NCI-H2171 treated with DMSO at 0.1 percent for 48 hours (cell line): Measurements from ENCODE around the gene SRPRB.

Source experiments
- DNase-seq: peaks from one replicate; lab custom pipeline; 2025; lab: John Stamatoyannopoulos, UW

The SRPRB gene

DNA sequence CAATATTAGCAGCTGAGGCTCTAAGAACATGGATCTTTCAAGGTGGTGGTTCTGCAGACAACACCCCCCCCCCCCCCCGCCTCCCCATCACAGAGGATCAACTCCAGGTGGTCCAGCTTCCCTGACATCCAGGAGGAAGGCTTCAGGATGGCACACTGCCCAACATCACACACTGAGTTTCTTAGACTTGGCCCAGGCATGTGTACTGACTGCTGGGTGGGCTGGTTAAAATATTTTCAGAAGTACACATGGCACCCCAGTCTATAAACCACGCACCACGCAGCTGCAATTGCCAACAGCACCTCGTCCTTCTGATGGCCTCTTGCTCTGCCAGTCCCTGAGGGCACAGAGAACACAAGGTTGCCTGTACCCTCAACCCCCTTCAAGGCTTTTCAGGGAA lies 22.1 kb downstream of the SRPRB start:
- no peak for DNase-seq

- DNase-seq = no peak
These were observed 23.1 kb downstream of the SRPRB start for GRCh38 chr3:133828576-133829309.

DNA sequence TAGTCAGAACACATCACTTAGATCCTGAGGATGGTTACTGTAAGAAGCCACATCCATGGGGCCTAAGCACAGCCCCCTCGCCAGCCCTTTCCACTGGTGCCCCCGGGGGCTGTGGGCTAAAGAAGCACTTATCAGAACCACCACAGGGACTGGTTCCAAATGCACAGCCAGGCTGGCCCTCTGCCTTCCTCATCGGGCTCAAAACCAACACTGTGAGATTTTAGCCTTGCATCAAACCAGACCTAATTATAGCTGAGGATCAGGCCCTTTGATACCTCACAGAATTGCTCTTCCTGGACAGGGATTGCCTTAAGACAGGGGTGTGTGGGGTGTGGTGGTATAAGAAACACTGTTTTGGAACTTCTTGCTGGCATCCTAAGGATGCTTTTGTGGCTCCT lies 23.7 kb downstream of the SRPRB start:
- DNase-seq = no peak

- no peak for DNase-seq
These were observed 24.5 kb downstream of the SRPRB start for GRCh38 chr3:133830071-133830470.

DNA sequence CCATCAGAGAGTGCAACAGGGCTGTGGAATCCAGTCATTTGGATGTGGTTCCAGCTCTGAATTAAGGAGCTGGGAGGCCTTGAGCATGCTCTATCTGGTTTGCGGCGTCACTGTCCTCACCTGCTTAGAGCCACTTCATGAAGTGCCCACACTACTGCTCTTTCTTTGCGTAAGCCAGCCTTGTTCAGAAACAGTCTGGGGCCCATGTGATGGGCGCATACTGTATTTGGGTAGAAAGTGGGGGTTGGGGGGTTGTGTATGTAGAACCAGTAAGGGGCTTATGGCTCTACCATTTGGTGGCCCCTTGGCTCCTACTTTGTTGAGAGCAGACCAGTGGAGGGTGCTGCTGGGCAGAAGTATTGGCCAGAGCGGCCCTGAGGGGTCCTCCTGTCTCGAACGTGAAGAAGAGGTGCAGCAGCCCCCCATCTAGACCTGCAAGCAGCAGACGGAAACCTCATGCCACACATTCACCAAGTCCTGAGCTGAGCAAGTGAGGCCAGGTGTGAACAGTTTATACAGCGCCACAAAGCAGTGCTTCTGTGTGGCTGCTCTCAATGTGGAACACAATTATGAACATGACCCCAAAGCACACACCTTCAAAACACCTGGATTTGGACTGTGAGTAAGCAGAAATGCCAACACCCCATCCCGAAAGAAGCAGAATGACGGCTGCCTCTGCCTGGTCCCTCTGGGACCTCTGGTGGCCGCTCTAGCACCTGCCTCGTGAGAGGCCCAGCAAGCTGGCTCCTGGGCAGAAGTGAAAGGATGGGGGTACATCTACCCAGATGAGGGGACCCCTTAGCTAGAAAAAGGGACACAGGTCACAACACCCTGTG lies 26.6 kb downstream of the SRPRB start:
- no peak for DNase-seq

GRCh38 chr3:133832802-133833144 lies 27.2 kb downstream of the SRPRB start:
- DNase-seq = no peak

- no peak for DNase-seq
These were observed 27.7 kb downstream of the SRPRB start for GRCh38 chr3:133833267-133833666.

GRCh38 chr3:133833880-133834620 lies 28.4 kb downstream of the SRPRB start:
- no peak for DNase-seq

GRCh38 chr3:133834621-133835417 lies 29.2 kb downstream of the SRPRB start:
- DNase-seq = no peak

GRCh38 chr3:133835418-133835743 lies 29.8 kb downstream of the SRPRB start:
- no peak for DNase-seq

GRCh38 chr3:133835961-133836360 lies 30.3 kb downstream of the SRPRB start:
- DNase-seq = no peak

- DNase-seq = no peak
These were observed 31.0 kb downstream of the SRPRB start for GRCh38 chr3:133836497-133837158.

DNA sequence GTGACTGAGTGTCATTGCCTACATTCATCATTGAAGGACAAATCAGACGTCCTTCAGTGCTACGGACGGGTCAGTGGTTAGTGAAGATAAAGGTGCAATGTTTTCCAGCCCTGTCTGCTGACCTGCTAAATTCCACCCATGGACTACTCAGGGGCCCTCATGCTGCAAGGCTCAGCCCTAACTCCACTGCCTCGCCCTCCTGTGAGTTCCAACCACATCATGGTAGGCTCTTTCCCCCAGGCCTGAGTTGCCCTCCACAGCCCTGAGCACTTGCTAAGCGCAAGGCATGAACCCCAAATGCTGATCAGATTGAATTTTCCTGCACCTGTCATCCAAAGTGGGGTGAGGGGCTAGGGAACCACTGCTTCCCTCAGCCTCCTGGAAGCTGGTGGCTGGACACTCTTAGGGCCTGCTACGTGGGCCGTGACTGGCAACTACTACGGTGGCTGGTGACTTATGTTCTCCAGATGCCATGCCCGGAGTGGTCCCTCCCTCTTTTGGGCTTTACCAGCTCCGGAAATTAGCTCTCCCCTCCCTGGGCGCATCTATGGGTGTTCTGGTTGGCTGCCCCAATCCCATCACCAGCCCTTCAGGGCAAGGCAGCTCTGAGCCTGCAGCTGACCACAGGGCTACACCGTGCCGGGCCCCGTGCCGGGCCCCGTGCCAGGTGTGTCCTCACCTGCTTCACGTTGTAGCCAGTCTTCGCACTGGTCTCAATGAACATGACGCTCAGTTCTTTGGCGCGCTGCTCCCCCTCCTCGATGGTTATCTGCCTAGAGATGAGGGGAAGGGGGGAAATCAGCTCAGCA lies 32.1 kb downstream of the SRPRB start:
- no peak for DNase-seq

DNA sequence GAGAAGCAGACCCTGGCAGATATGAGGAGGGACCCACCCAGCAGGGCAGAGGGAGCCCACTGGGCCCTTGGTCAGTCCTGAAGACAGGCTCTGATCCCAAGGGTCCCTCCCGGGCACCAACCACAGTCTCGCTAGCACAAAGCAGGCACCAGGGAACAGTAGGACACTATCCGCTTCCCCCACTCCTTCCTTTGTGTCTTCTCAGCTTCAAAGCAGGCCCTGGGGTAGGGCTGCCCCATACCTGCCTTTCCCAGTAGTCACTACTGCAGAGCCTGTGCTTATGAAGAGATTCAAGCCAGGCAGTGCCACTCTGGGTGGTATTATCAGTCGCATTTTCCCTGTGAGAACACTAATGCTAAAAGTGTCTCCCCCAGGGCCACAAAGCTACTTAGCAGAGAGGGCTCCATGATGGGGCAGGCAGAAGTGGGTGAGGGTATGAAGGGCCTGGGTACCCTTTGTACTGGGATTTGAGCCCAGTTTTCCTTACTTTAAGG lies 32.7 kb downstream of the SRPRB start:
- no peak for DNase-seq

GRCh38 chr3:133838916-133839800 lies 33.5 kb downstream of the SRPRB start:
- DNase-seq = no peak

DNA sequence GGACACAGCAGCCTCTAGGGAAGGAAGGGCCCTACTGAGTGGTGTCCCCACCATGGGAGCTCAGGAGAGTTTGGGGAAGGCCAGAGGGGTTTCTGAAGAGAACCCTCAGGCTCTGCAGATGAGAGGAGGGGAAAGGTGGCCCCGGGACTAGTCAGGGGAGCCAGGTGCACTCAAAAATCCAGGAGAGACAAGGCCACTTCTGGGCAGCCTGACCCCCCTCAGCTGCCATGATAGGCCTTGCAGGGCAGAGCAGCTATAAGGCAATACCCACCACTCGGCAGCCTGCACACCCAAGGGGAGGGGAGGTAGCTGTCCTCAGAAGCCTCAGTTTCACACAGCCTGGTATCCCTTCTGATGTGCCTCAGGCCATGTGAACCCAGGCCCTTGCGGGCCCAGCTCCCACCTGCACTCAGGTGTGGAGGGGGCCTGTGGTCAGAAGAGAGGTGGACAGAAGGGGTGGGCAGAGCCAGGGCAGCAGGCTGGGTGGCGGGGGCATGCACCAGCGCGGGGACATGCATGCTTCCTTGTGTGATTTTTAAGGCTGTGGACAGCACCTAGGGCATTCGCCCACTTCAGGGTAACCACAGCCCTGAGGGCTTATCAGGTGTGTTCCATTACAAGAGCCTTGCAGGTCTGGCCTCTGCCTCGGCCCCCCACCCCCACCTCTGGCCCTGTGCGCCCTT lies 34.6 kb downstream of the SRPRB start:
- no peak for DNase-seq

GRCh38 chr3:133840767-133841166 lies 35.2 kb downstream of the SRPRB start:
- DNase-seq = no peak

- DNase-seq = no peak
These were observed 35.6 kb downstream of the SRPRB start for GRCh38 chr3:133841196-133841595.

GRCh38 chr3:133842158-133842557 lies 36.5 kb downstream of the SRPRB start:
- DNase-seq = no peak
